Smooth muscle cell (in vitro differentiated cells): ENCODE measurements around the gene NELFCD. TPM values are rescaled to one million over a fixed set of nuclear protein-coding genes. Genes with fewer than 3 reads are reported as not detected.

Experiments used
- DNase-seq: peaks from one replicate; lab custom pipeline; 2025; ENCODE audit not compliant: unreplicated experiment; lab: John Stamatoyannopoulos, UW
- H2AFZ ChIP-seq: fragments of 200-600 bp; sonication (generic); 2 replicates; pipeline ENCODE4 v1.6.0; 2016; ENCODE audit warnings: antibody characterized with exemption, low read depth, mild to moderate bottlenecking
- H3F3A ChIP-seq: fragments of 200-600 bp; sonication (generic); 2 replicates; pipeline ENCODE4 v1.6.0; 2017; ENCODE audit warnings: antibody characterized with exemption, low read depth
- H3K27ac ChIP-seq: fragments of 200-600 bp; sonication (generic); 2 replicates; pipeline ENCODE4 v1.5.1; 2016; ENCODE audit warnings: low read depth, mild to moderate bottlenecking
- H3K27me3 ChIP-seq: fragments of 200-600 bp; sonication (generic); 2 replicates; pipeline ENCODE4 v1.6.1; 2016; ENCODE audit warnings: low read depth, mild to moderate bottlenecking
- H3K36me3 ChIP-seq: fragments of 200-600 bp; sonication (generic); 2 replicates; pipeline ENCODE4 v1.5.1; 2016; ENCODE audit warnings: low read depth
- H3K4me1 ChIP-seq: fragments of 200-600 bp; sonication (generic); 2 replicates; pipeline ENCODE4 v1.5.1; 2016; ENCODE audit warnings: low read depth
- H3K4me2 ChIP-seq: fragments of 200-600 bp; sonication (generic); 2 replicates; pipeline ENCODE4 v1.6.0; 2016; ENCODE audit warnings: mild to moderate bottlenecking
- H3K4me3 ChIP-seq: fragments of 200-600 bp; sonication (generic); 2 replicates; pipeline ENCODE4 v1.5.1; 2016; ENCODE audit warnings: mild to moderate bottlenecking
- H3K79me2 ChIP-seq: fragments of 200-600 bp; sonication (generic); 2 replicates; pipeline ENCODE4 v1.6.0; 2016; ENCODE audit warnings: low read depth, mild to moderate bottlenecking
- H3K9ac ChIP-seq: fragments of 200-600 bp; sonication (generic); 2 replicates; pipeline ENCODE4 v1.6.0; 2016; ENCODE audit warnings: low read depth
- H3K9me3 ChIP-seq: fragments of 200-600 bp; sonication (generic); replicated peaks from 2 replicates; pipeline ENCODE4 v1.5.1; 2016; ENCODE audit warnings: low read depth
- H4K20me1 ChIP-seq: fragments of 200-600 bp; sonication (generic); 2 replicates; pipeline ENCODE4 v1.6.0; 2016; ENCODE audit warnings: low read depth
- CTCF ChIP-seq: fragments of 200-600 bp; sonication (generic); IDR thresholded peaks from 2 replicates; pipeline ENCODE4 v1.5.1; 2017; ENCODE audit warnings: borderline replicate concordance, mild to moderate bottlenecking, antibody characterized with exemption; ENCODE audit not compliant: insufficient read depth, poor library complexity, severe bottlenecking
- WGBS: methylation state at CpG from one replicate; pipeline ENCODE4 v1.1.7; 2016; ENCODE audit warnings: low lambda C conversion rate; 5-methylcytosine and 5-hydroxymethylcytosine counted together
- polyA plus RNA-seq: library from polyadenylated mRNA; unstranded; fragments of >200 nt; fragmentation: Nextera tagmentation; extraction: Ambion mirVana; gene quantifications from 2 replicates; pipeline ENCODE4 v1.2.1, GENCODE V29; 2016
- total RNA-seq: library from RNA; depleted of rRNA; stranded (reverse); fragments of >200 nt; gene quantifications from 2 replicates; pipeline ENCODE4 v1.2.3, GENCODE V29; 2014

NELFCD gene
- total and polyA plus RNA-seq, 2 experiments from 2014 or later = 25.4 to 40.3 TPM

- no peak overlapping the region for H3K4me2 ChIP-seq
- H2AFZ ChIP-seq = no peak overlapping the region
- 91% methylated on average over 13 of the region's 13 CpGs for WGBS
- H4K20me1 ChIP-seq = peaks cover 8% of the 10 kb centered on the region
- no peaks in the 10 kb centered on the region for H3K4me1 ChIP-seq
- no peaks in the 10 kb centered on the region for H3K9me3 ChIP-seq
- peaks cover 11% of the 10 kb centered on the region for H3K79me2 ChIP-seq
- peaks cover 11% of the 10 kb centered on the region for H3K36me3 ChIP-seq
- no peak overlapping the region for H3K9ac ChIP-seq
- peaks cover 7% of the 10 kb centered on the region for H3F3A ChIP-seq
- no peak for TF ChIP-seq CTCF
- H3K27me3 ChIP-seq = no peaks in the 10 kb centered on the region
- DNase-seq = no peak
- H3K27ac ChIP-seq = no peak overlapping the region
- H3K4me3 ChIP-seq = no peak overlapping the region
Observed at GRCh38 chr20:59001068-59001448, 20.0 kb downstream of the NELFCD start.

GRCh38 chr20:59001449-59002171, 20.6 kb downstream of the NELFCD start:
- Histone ChIP-seq H4K20me1 (peaks cover 8% of the 10 kb centered on the region), H3K4me1 (peaks cover 5% of the 10 kb centered on the region), H3F3A (peaks cover 2% of the 10 kb centered on the region), H3K4me2 (no peak overlapping the region), H3K27ac (no peak overlapping the region), H2AFZ (no peak overlapping the region), H3K27me3 (no peaks in the 10 kb centered on the region), H3K9me3 (no peaks in the 10 kb centered on the region), H3K36me3 (peaks cover 11% of the 10 kb centered on the region), H3K79me2 (peaks cover 17% of the 10 kb centered on the region), H3K9ac (no peak overlapping the region), H3K4me3 (no peak overlapping the region)
- no peak for TF ChIP-seq CTCF
- 95% methylated on average over 24 of the region's 27 CpGs for WGBS
- no peak for DNase-seq

- no peak overlapping the region for H3K27ac ChIP-seq
- H3K9me3 ChIP-seq = no peaks in the 10 kb centered on the region
- no peaks in the 10 kb centered on the region for H3K27me3 ChIP-seq
- H3K36me3 ChIP-seq = peaks cover 7% of the 10 kb centered on the region
- no peak overlapping the region for H3K4me2 ChIP-seq
- no peak overlapping the region for H3K9ac ChIP-seq
- H3K79me2 ChIP-seq = peaks cover 18% of the 10 kb centered on the region
- no peaks in the 10 kb centered on the region for H3F3A ChIP-seq
- peaks cover 8% of the 10 kb centered on the region for H4K20me1 ChIP-seq
- H3K4me3 ChIP-seq = no peak overlapping the region
- DNase-seq = no peak
- no peak overlapping the region for H2AFZ ChIP-seq
- TF ChIP-seq CTCF = no peak
- over 99% methylated on average over 7 of the region's 8 CpGs for WGBS
- peaks cover 9% of the 10 kb centered on the region for H3K4me1 ChIP-seq
Observed at GRCh38 chr20:59002388-59002787, 21.3 kb downstream of the NELFCD start.

- Histone ChIP-seq H3F3A (no peaks in the 10 kb centered on the region), H3K9ac (no peak overlapping the region), H3K4me1 (peaks cover 11% of the 10 kb centered on the region), H3K4me2 (no peak overlapping the region), H3K79me2 (peaks cover 18% of the 10 kb centered on the region), H3K27ac (no peak overlapping the region), H2AFZ (no peak overlapping the region), H3K9me3 (no peaks in the 10 kb centered on the region), H3K36me3 (peaks cover 2% of the 10 kb centered on the region), H3K4me3 (no peak overlapping the region), H3K27me3 (no peaks in the 10 kb centered on the region), H4K20me1 (peaks cover 8% of the 10 kb centered on the region)
- no peak for DNase-seq
- 94% methylated on average over 17 of the region's 17 CpGs for WGBS
- TF ChIP-seq CTCF = no peak
Observed at GRCh38 chr20:59002874-59003399, 21.9 kb downstream of the NELFCD start.
